A673 (cell line): Measurements from ENCODE around the gene RHOBTB1. TPM values are rescaled to one million over a fixed set of nuclear protein-coding genes. Genes with fewer than 3 reads are reported as not detected.

ENCODE experiments used
- BruUV-seq: library from RNA; stranded (reverse); fragments of 400-500 nt; replicated peaks from 2 replicates; lab custom pipeline; 2021; lab: Mats Ljungman, UMichigan
- CTCF ChIA-PET: fragments of 300-600 bp; sonication (Branson Sonifier 250); formaldehyde crosslinking; loops from one replicate; lab custom pipeline; 2022; ENCODE audit warnings: antibody characterized with exemption; lab: Charles Lee
- POLR2A ChIA-PET: fragments of 300-600 bp; sonication (Branson Sonifier 250); formaldehyde crosslinking; loops from one replicate; lab custom pipeline; 2022; ENCODE audit warnings: antibody characterized with exemption; ENCODE audit not compliant: low non-redundant PET; lab: Charles Lee
- DNase-seq: peaks from one replicate; pipeline ENCODE4 v3.0.0-alpha.2; 2015; ENCODE audit warnings: low spot score
- H3K27ac ChIP-seq: fragments of 200-600 bp; sonication (generic); 2 replicates; pipeline ENCODE4 v1.5.1; 2016; ENCODE audit warnings: mixed run types, low read depth, mild to moderate bottlenecking, mixed read lengths, antibody characterized with exemption, low read length; ENCODE audit not compliant: poor library complexity, severe bottlenecking
- H3K27me3 ChIP-seq: fragments of 200-600 bp; sonication (generic); replicated peaks from 2 replicates; pipeline ENCODE4 v1.6.1; 2017; ENCODE audit warnings: mixed run types, low read depth, mild to moderate bottlenecking, mixed read lengths, antibody characterized with exemption, low read length; ENCODE audit not compliant: insufficient read depth, poor library complexity
- H3K36me3 ChIP-seq: fragments of 200-600 bp; sonication (generic); 2 replicates; pipeline ENCODE4 v1.6.1; 2016; ENCODE audit warnings: mixed run types, mild to moderate bottlenecking, mixed read lengths, antibody characterized with exemption, low read length; ENCODE audit not compliant: insufficient read depth, poor library complexity, severe bottlenecking
- H3K4me1 ChIP-seq: fragments of 200-600 bp; sonication (generic); 2 replicates; pipeline ENCODE4 v1.6.1; 2017; ENCODE audit warnings: mixed run types, mild to moderate bottlenecking, mixed read lengths, antibody characterized with exemption, low read length; ENCODE audit not compliant: insufficient read depth, poor library complexity, severe bottlenecking
- H3K4me3 ChIP-seq: fragments of 200-600 bp; sonication (generic); 2 replicates; pipeline ENCODE4 v1.5.1; 2016; ENCODE audit warnings: low read depth, mixed run types, mild to moderate bottlenecking, mixed read lengths, low read length; ENCODE audit not compliant: poor library complexity, severe bottlenecking
- H3K9me3 ChIP-seq: fragments of 200-600 bp; sonication (generic); 2 replicates; pipeline ENCODE4 v1.6.1; 2016; ENCODE audit warnings: mixed run types, low read depth, mild to moderate bottlenecking, mixed read lengths, antibody characterized with exemption, low read length; ENCODE audit not compliant: poor library complexity, severe bottlenecking
- EZH2 ChIP-seq: fragments of 200-600 bp; sonication (generic); IDR thresholded peaks from 2 replicates; pipeline ENCODE4 v1.6.1; 2017; ENCODE audit warnings: borderline replicate concordance, low read depth, mild to moderate bottlenecking, mixed read lengths, antibody characterized with exemption, low read length; ENCODE audit not compliant: poor library complexity, severe bottlenecking
- intact Hi-C: fragments of 100-400 bp; cut with micrococcal nuclease; formaldehyde crosslinking; loops from one replicate; pipeline ENCODE4 v1.10.0; 2022; ENCODE audit not compliant: unreplicated experiment
- total RNA-seq: library from RNA; stranded (reverse); gene quantifications from 2 replicates; pipeline ENCODE4 v1.2.3, GENCODE V29; 2021
- TF ChIP-seq, protein P1 (sequence below): fragments of 300-800, 200-600 bp; sonication (generic); conservative IDR thresholded peaks from 2 replicates; pipeline ENCODE4 v1.5.1; 2017; ENCODE audit warnings: low read depth, mild to moderate bottlenecking, antibody characterized with exemption, low read length, moderate library complexity, mixed read lengths

Gene RHOBTB1
- total RNA-seq, 1 experiment from 2014 or later = 5.2 TPM

DNA sequence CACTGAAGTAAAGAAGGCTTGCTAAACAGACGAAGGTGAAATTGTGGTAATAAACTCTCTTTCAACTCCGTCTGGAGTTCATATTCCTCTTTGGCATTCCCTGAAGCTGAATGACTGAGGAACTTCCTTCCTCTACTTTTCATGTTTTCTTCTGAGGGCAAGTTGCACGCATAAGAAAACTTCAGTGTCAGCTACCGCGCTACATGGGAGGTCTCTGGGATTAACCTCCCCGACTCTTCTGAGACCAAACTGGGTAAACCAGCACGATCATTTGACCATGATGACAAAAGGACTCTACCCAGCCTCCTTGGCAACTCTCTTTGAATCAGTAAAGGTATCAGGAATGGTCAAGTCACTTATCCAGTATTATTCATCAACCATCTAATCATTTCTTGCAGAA, 44.7 kb downstream of the RHOBTB1 start:
- no peak for TF ChIP-seq EZH2
- TF ChIP-seq, protein P1, sequence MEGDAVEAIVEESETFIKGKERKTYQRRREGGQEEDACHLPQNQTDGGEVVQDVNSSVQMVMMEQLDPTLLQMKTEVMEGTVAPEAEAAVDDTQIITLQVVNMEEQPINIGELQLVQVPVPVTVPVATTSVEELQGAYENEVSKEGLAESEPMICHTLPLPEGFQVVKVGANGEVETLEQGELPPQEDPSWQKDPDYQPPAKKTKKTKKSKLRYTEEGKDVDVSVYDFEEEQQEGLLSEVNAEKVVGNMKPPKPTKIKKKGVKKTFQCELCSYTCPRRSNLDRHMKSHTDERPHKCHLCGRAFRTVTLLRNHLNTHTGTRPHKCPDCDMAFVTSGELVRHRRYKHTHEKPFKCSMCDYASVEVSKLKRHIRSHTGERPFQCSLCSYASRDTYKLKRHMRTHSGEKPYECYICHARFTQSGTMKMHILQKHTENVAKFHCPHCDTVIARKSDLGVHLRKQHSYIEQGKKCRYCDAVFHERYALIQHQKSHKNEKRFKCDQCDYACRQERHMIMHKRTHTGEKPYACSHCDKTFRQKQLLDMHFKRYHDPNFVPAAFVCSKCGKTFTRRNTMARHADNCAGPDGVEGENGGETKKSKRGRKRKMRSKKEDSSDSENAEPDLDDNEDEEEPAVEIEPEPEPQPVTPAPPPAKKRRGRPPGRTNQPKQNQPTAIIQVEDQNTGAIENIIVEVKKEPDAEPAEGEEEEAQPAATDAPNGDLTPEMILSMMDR = no peak
- Histone ChIP-seq H3K36me3 (no peaks in the 10 kb centered on the region), H3K4me1 (peaks cover 4% of the 10 kb centered on the region), H3K27ac (no peak overlapping the region), H3K4me3 (no peak overlapping the region), H3K27me3 (no peaks in the 10 kb centered on the region), H3K9me3 (no peaks in the 10 kb centered on the region)
- ChIA-PET CTCF (no interaction called here), POLR2A (no interaction called here)
- no peak for DNase-seq
- no TSS peak for BruUV-seq
- intact Hi-C loops = no loop called here

DNA sequence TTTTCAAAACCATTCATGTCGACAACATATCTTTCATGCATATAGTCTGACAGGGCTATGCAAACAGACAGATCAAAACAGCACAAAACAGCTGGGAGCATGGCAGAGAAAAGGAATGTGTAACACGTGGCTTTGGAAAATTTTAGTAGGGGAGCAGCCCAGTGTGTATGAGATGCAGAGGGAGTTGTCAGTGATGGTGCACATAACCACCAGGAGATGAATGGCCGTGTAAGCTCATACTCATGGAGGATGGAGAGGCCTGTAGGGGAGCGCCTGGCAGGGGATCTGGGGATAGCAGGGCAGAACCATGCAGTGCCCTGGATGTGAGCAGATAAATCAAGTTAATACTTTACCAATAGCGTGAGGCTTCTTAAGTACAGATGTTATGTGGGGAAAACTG, 45.7 kb downstream of the RHOBTB1 start:
- no peaks in the 10 kb centered on the region for H3K36me3 ChIP-seq
- no TSS peak for BruUV-seq
- H3K4me3 ChIP-seq = no peak overlapping the region
- no peak for DNase-seq
- no peaks in the 10 kb centered on the region for H3K27me3 ChIP-seq
- H3K27ac ChIP-seq = no peak overlapping the region
- POLR2A ChIA-PET = no interaction called here
- TF ChIP-seq EZH2 = no peak
- TF ChIP-seq, protein P1 = no peak
- H3K4me1 ChIP-seq = peaks cover 9% of the 10 kb centered on the region
- no peaks in the 10 kb centered on the region for H3K9me3 ChIP-seq
- intact Hi-C loops = no loop called here
- CTCF ChIA-PET = no interaction called here

DNA sequence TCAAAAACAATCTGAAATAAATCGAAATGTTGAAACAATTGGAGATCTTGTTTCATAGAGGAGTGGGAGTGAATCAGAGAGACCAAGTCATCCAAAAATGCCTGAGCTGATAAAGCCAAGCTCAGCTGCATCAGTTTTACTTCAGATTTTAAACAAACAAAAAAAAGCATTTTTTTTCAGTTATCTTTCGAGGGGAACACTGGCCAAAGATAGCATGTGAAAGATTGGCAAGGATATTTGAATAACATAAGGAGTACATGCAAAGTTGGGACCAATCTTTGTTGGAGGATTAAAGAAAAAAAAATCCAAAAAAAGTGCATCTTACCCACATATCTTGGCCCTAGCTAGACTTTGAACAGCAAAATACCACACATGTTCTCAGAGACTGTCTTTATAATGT, 47.2 kb downstream of the RHOBTB1 start:
- no peak overlapping the region for H3K4me3 ChIP-seq
- intact Hi-C loops = no loop called here
- no peak overlapping the region for H3K27ac ChIP-seq
- CTCF ChIA-PET = no interaction called here
- H3K9me3 ChIP-seq = no peaks in the 10 kb centered on the region
- H3K4me1 ChIP-seq = peaks cover 9% of the 10 kb centered on the region
- no peaks in the 10 kb centered on the region for H3K36me3 ChIP-seq
- DNase-seq = no peak
- TF ChIP-seq, protein P1 = no peak
- TF ChIP-seq EZH2 = no peak
- H3K27me3 ChIP-seq = no peaks in the 10 kb centered on the region
- no TSS peak for BruUV-seq
- POLR2A ChIA-PET = no interaction called here
